HG02852 (cell line): ENCODE data around the gene MINDY3.
"Not testable (repeated sequence)": the region's sequence is repeated elsewhere in the genome, so short reads cannot be mapped to it uniquely, and the experiment has no call there.

ENCODE experiments used
- ATAC-seq: cut with Tn5 transposase; IDR thresholded peaks from one replicate; pipeline ENCODE4 v1.9.1; 2021; ENCODE audit warnings: mild to moderate bottlenecking, moderate library complexity; ENCODE audit not compliant: unreplicated experiment

The MINDY3 gene

GRCh38 chr10:15781381-15781960, 78.8 kb downstream of the MINDY3 start:
- ATAC-seq: no peak

- ATAC-seq: no peak
These were observed 79.8 kb downstream of the MINDY3 start for GRCh38 chr10:15780353-15781135.

DNA sequence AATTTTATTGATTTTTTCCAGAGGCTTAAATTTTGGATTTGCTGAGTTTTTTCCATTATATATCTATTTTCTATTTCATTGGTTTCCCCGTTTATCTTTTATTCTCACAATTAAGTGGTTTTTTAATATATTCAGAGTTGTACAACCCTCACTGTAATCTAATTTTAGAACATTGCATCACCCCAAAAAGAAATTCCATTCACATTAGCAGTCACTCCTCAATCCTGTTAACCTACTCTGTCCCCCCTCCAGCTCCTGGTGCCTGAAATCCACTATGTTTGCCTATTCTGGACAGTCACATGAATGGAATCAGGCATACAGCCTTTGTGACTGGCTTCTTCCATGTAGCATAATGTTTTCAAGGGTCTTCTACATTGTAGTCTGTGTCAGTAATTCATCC, 84.8 kb downstream of the MINDY3 start:
- no peak for ATAC-seq

DNA sequence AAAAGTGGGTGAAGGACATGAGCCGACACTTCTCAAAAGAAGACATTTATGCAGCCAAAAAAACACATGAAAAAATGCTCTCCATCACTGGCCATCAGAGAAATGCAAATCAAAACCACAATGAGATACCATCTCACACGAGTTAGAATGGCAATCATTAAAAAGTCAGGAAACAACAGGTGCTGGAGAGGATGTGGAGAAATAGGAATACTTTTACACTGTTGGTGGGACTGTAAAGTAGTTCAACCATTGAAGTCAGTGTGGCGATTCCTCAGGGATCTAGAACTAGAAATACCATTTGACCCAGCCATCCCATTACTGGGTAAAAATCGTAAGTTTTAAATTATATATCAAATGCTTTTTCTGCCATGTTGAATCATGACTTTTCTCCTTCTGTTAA, 85.8 kb downstream of the MINDY3 start:
- not testable (repeated sequence) for ATAC-seq

DNA sequence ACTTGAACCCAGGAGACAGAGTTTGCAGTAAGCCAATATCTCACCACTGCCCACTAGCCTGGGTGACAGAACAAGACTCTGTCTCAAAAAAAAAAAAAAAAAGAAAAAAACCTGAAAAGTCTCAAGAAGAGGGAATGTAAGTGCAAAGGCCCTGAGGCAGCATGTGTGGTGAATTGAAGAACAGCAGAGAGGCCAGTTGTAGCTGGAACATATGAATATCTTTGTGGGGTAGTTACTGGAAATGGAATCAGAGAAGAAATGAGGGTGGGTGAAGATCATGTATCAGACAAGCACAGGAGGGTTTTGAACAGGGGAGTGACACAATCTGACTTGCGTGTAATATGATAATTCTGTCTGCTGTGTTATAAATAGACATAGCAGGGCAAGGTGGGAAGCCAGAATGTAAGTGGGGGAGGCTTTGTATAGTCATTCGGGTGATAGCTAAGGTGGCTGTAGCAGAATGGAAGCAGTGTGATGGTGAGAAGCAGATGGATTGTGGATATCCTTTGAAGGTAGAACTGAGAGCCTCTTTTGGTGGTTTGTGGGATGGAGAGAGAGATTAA, 95.3 kb downstream of the MINDY3 start:
- no peak for ATAC-seq

DNA sequence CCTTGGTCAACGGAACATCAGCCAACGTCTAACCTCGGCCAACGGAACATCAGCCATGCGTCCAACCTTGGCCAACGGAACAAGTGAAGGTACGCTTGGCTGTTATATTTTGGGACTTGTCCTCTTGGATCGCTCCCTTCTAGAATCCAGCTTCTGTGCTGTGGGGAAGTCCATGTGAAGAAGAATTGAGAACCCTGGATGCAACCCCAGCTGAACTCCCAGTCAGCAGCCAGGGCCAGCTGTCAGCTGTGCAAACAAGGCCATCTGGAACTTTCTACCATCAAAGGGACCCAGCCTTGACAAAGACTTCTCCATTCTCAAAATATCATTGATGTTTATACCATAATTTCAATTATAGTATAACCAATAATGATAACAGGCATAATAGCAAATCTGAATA, 97.3 kb downstream of the MINDY3 start:
- ATAC-seq: no peak

- ATAC-seq: not testable (repeated sequence)
These were observed 98.1 kb downstream of the MINDY3 start for GRCh38 chr10:15762239-15762638.

DNA sequence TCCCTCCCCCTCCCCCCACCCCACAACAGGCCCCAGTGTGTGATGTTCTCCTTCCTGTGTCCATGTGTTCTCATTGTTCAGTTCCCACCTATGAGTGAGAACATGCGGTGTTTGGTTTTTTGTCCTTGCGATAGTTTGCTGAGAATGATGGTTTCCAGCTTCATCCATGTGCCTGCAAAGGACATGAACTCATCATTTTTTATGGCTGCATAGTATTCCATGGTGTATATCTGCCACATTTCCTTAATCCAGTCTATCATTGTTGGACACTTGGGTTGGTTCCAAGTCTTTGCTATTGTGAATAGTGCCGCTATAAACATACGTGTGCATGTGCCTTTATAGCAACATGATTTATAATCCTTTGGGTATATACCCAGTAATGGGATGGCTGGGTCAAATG, 99.1 kb downstream of the MINDY3 start:
- not testable (repeated sequence) for ATAC-seq

GRCh38 chr10:15760681-15761080, 99.6 kb downstream of the MINDY3 start:
- ATAC-seq: no peak

- ATAC-seq: no peak
These were observed 101.0 kb downstream of the MINDY3 start for GRCh38 chr10:15759265-15759664.

- no peak for ATAC-seq
These were observed 101.7 kb downstream of the MINDY3 start for GRCh38 chr10:15758618-15759017.

GRCh38 chr10:15754937-15755336, 105.4 kb downstream of the MINDY3 start:
- ATAC-seq: no peak

DNA sequence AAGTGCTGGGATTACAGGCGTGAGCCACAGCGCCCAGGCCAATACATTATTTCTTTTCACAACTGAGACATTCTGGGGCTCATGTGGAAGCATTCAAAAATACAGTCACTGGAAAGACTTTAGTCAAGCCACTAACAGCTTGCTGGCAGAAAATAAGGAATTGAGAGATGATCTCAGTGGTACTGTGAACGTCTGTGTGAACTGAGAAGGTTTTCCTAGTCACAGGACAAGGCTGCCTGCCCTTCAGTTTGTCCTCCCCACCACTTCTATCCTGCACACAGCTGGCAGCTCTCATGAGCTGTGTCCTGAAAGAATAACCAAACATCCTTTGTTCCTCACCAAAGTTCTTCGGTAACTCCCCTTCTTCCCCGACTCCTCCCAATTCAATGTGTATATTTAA, 109.3 kb downstream of the MINDY3 start:
- no peak for ATAC-seq

- no peak for ATAC-seq
These were observed 112.2 kb downstream of the MINDY3 start for GRCh38 chr10:15748126-15748525.

DNA sequence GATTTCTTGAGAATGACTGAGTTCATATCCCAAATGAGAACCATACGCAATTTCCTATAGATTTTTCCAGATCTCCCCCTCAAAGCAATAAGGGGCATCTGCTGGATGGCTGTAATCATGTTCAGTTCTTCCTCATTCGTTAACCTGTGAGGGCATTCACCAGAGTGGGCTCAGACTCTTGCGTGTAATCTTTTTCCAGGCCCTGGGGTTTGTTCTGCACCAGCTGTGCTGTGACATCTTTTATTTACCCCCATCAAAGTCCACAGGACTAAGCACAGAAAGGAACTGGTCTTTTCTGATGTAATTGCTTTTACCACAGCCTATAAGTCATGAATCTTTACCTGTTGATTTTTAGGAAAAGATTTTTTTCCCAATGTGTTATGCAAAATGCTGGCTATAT, 112.7 kb downstream of the MINDY3 start:
- ATAC-seq: no peak

- ATAC-seq: no peak
These were observed 114.6 kb downstream of the MINDY3 start for GRCh38 chr10:15745751-15746150.

- ATAC-seq: peak; percentile 65
These were observed 116.0 kb downstream of the MINDY3 start for GRCh38 chr10:15744217-15744865.

- no peak for ATAC-seq
These were observed 116.9 kb downstream of the MINDY3 start for GRCh38 chr10:15743443-15743842.

DNA sequence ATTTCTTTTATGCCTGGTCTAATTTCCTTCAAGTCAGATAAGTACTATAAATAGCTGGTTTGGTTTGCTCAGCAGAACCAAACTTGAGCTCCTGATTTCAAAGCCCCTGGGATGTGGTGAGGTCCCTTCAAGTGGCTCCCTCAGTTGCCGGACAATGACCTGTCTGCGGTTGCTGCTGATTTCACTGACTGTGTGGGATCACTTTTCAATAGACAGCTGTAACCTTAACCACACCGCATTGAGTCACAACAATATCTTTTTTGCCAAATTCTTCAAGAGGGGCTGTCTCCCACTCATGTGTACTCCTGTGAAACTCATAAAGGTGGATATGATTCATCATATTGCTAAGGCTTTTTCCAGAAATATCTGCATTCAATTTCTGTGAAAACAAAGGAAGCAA, 117.5 kb downstream of the MINDY3 start:
- ATAC-seq: no peak

GRCh38 chr10:15742102-15742501, 118.2 kb downstream of the MINDY3 start:
- no peak for ATAC-seq

- no peak for ATAC-seq
These were observed 118.7 kb downstream of the MINDY3 start for GRCh38 chr10:15741581-15741980.

DNA sequence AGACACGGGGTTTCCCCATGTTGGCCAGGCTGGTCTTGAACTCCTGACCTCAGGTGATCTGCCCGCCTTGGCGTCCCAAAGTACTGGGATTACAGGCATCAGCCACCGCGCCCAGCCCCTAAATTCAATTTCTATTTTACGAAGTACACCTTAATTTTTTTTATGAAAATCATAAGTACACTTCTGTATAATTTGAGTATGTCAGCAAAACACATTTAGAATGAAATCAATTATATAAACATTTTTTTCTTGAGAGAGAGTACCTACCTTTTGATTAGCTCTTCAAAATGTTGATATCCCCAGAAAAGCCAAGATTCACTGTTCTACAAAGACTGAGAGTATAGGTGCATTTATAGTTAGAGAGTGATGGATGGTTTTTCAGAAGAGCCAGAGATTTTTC, 120.0 kb downstream of the MINDY3 start:
- ATAC-seq: no peak
